HepG2 (cell line): ENCODE data around the gene XRCC5. TPM values are rescaled to one million over a fixed set of nuclear protein-coding genes. Genes with fewer than 3 reads are reported as not detected.

Source experiments
- ATF7 ChIP-seq, 2 experiments: fragments of 450-650 bp in 1 of 2; sonication (generic) in 1 of 2; formaldehyde crosslinking in 1 of 2; IDR thresholded peaks; 2 replicates each; pipeline versions ENCODE4 v1.4.0 to v1.6.1; 2016 to 2020; ENCODE audit warnings: antibody characterized with exemption in 1 of 2, mild to moderate bottlenecking in 1 of 2, missing genetic modification reagents in 1 of 2
- CREB3 ChIP-seq: sonication (generic); formaldehyde crosslinking; IDR thresholded peaks from 2 replicates; pipeline ENCODE4 v1.5.0; 2020; ENCODE audit warnings: missing genetic modification reagents
- FOXA1 ChIP-seq, 2 experiments: fragments of 450-650 bp in 1 of 2; sonication (generic) in 1 of 2; formaldehyde crosslinking in 1 of 2; IDR thresholded peaks; 2 replicates each; pipeline versions ENCODE4 v1.4.0 to v1.6.1; 2016 to 2020; ENCODE audit warnings: missing genetic modification reagents in 1 of 2
- FOXK2 ChIP-seq: fragments of 450-650 bp; IDR thresholded peaks from 2 replicates; pipeline ENCODE4 v1.6.1; 2016
- FOXP1 ChIP-seq, 2 experiments: fragments of 450-650 bp in 1 of 2; IDR thresholded peaks; 2 replicates each; pipeline ENCODE4 v1.6.1; 2017 to 2018; ENCODE audit warnings: antibody characterized with exemption in 1 of 2
- HNF4G ChIP-seq, 2 experiments: sonication (generic) in 1 of 2; formaldehyde crosslinking in 1 of 2; IDR thresholded peaks; 2 replicates each; pipeline versions ENCODE4 v1.4.0 to v1.6.1; 2011 to 2020; ENCODE audit warnings: borderline replicate concordance in 2 of 2, low read depth in 2 of 2, mild to moderate bottlenecking in 2 of 2, low read length in 1 of 2, missing genetic modification reagents in 1 of 2, moderate library complexity in 1 of 2
- LCORL ChIP-seq, 2 experiments: fragments of 450-650 bp in 1 of 2; sonication (generic) in 1 of 2; formaldehyde crosslinking in 1 of 2; IDR thresholded peaks; 2 replicates each; pipeline versions ENCODE4 v1.5.0 to v1.6.1; 2017 to 2020; ENCODE audit warnings: antibody characterized with exemption in 1 of 2, missing genetic modification reagents in 1 of 2
- MED1 ChIP-seq: sonication (generic); formaldehyde crosslinking; IDR thresholded peaks from 2 replicates; pipeline ENCODE4 v1.4.0; 2020; ENCODE audit warnings: missing genetic modification reagents
- NBN ChIP-seq: fragments of 450-650 bp; conservative IDR thresholded peaks from 2 replicates; pipeline ENCODE4 v1.6.1; 2017
- NFE2L1 ChIP-seq: sonication (generic); formaldehyde crosslinking; IDR thresholded peaks from 2 replicates; pipeline ENCODE4 v1.4.0; 2020; ENCODE audit warnings: missing genetic modification reagents, mild to moderate bottlenecking, borderline replicate concordance
- NFRKB ChIP-seq: fragments of 450-650 bp; IDR thresholded peaks from 2 replicates; pipeline ENCODE4 v1.6.1; 2017
- ONECUT2 ChIP-seq: sonication (generic); formaldehyde crosslinking; IDR thresholded peaks from 2 replicates; pipeline ENCODE4 v1.4.0; 2020; ENCODE audit warnings: missing genetic modification reagents
- PHB2 ChIP-seq: fragments of 450-650 bp; IDR thresholded peaks from 2 replicates; pipeline ENCODE4 v1.6.1; 2018; ENCODE audit not compliant: partially characterized antibody
- PLRG1 ChIP-seq: fragments of 450-650 bp; conservative IDR thresholded peaks from 2 replicates; pipeline ENCODE4 v1.6.1; 2016
- RAD51 ChIP-seq: fragments of 450-650 bp; IDR thresholded peaks from 2 replicates; pipeline ENCODE4 v1.6.1; 2016; ENCODE audit warnings: borderline replicate concordance
- SP1 ChIP-seq, 2 experiments: fragments of 450-650 bp in 1 of 2; sonication (generic) in 1 of 2; formaldehyde crosslinking in 1 of 2; IDR thresholded peaks; 2 replicates each; pipeline versions ENCODE4 v1.4.0 to v1.6.1; 2016 to 2020; ENCODE audit warnings: missing genetic modification reagents in 1 of 2
- TCF7L2 ChIP-seq: IDR thresholded peaks from 2 replicates; pipeline ENCODE4 v1.6.1; 2011; ENCODE audit warnings: mild to moderate bottlenecking, low read depth, low read length, moderate library complexity
- TEAD2 ChIP-seq: sonication (generic); formaldehyde crosslinking; IDR thresholded peaks from 2 replicates; pipeline ENCODE4 v1.9.0; 2021; ENCODE audit warnings: missing genetic modification reagents
- ZMYM2 ChIP-seq: sonication (generic); formaldehyde crosslinking; IDR thresholded peaks from 2 replicates; pipeline ENCODE4 v1.8.0; 2022; ENCODE audit warnings: mild to moderate bottlenecking, missing genetic modification reagents
- ZNF282 ChIP-seq: fragments of 450-650 bp; IDR thresholded peaks from 2 replicates; pipeline ENCODE4 v1.6.1; 2018; ENCODE audit not compliant: partially characterized antibody
- ZNF646 ChIP-seq: sonication (generic); formaldehyde crosslinking; IDR thresholded peaks from 2 replicates; pipeline ENCODE4 v1.9.0; 2021; ENCODE audit warnings: mild to moderate bottlenecking, missing genetic modification reagents
- ZSCAN12 ChIP-seq: sonication (generic); formaldehyde crosslinking; IDR thresholded peaks from 2 replicates; pipeline ENCODE4 v1.9.0; 2021; ENCODE audit warnings: mild to moderate bottlenecking, missing genetic modification reagents
- polyA plus RNA-seq, 8 experiments: library from polyadenylated mRNA; depleted of rRNA in 3 of 8; stranded (reverse) in 7 of 8; unstranded in 1 of 8; fragments of >200 nt; fragmentation: Illumina TruSeq in 4 of 8; extraction: Trizol in 4 of 8; gene quantifications; 2 replicates each; pipeline versions ENCODE4 v1.2.1 to v1.2.3, GENCODE V29; 2011 to 2016; ENCODE audit warnings: low read depth in 4 of 8, missing spikeins in 1 of 8, mixed read lengths in 1 of 8; ENCODE audit not compliant: insufficient read depth in 1 of 8
- total RNA-seq, 5 experiments: library from RNA; depleted of rRNA; stranded (reverse); fragments of >200 nt; fragmentation: Illumina TruSeq; extraction: Trizol; gene quantifications; 2 replicates each; pipeline ENCODE4 v1.2.3, GENCODE V29; 2016; ENCODE audit warnings: low read depth in 1 of 5

XRCC5 gene
- total and polyA plus RNA-seq, 2 of the 13 experiments (the other 11 are each of a cell fraction or from before 2014, with no cell fraction given), result 264 to 454 TPM

- TF ChIP-seq RAD51 (peak; percentile 15; the same call in 1 of the 2 replicates), NFRKB (peak; percentile 45; the same call in 1 of the 2 replicates), ZSCAN12 (CRISPR knock-in tag) (no peak), LCORL (IDR thresholded peaks at IDR 0.05) (peak; percentile 67), LCORL (CRISPR knock-in tag; IDR thresholded peaks at IDR 0.05) (no peak), ONECUT2 (0 out of 2 replicates have a peak, but pooled peaks have one; percentile 3), NBN (peak; percentile 26; the same call in 1 of the 2 replicates), PHB2 (peak; percentile 80), ZNF646 (peak; percentile 65; the same call in 1 of the 2 replicates), FOXK2 (0 out of 2 replicates have a peak, but pooled peaks have one; percentile 12), TEAD2 (CRISPR knock-in tag) (no peak), HNF4G (IDR thresholded peaks at IDR 0.05; ENCODE audit: borderline replicate concordance, low read depth, low read length) (no peak), HNF4G (CRISPR knock-in tag; IDR thresholded peaks at IDR 0.05; ENCODE audit: borderline replicate concordance, low read depth) (no peak), ATF7 (IDR thresholded peaks at IDR 0.05) (0 out of 2 replicates have a peak, but pooled peaks have one; percentile 36), ATF7 (CRISPR knock-in tag; IDR thresholded peaks at IDR 0.05) (no peak), FOXP1 (IDR thresholded peaks at IDR 0.05) (peak; percentile 6; the same call in 1 of the 2 replicates), FOXP1 (CRISPR knock-in tag; IDR thresholded peaks at IDR 0.05) (no peak), SP1 (IDR thresholded peaks at IDR 0.05) (0 out of 2 replicates have a peak, but pooled peaks have one; percentile 46), SP1 (CRISPR knock-in tag; IDR thresholded peaks at IDR 0.05) (no peak), MED1 (CRISPR knock-in tag) (no peak), CREB3 (no peak), NFE2L1 (no peak), ZMYM2 (CRISPR knock-in tag) (no peak), PLRG1 (peak; percentile 84; the same call in 1 of the 2 replicates), ZNF282 (peak; percentile 72), FOXA1 (IDR thresholded peaks at IDR 0.05) (peak; percentile 31), FOXA1 (CRISPR knock-in tag; IDR thresholded peaks at IDR 0.05) (no peak), TCF7L2 (no peak)
These were observed 10.5 kb upstream of the XRCC5 start (continued) for GRCh38 chr2:216098421-216099334.
